ENCODE measurements around the gene MUC5B. TPM values are rescaled to one million over a fixed set of nuclear protein-coding genes. Genes with fewer than 3 reads are reported as not detected.
"Not testable (repeated sequence)": the region's sequence is repeated elsewhere in the genome, so short reads cannot be mapped to it uniquely, and the experiment has no call there.

MUC5B gene
- polyA plus RNA-seq (ENCODE audit: insufficient read length in 4 of 4), result under 1 TPM in 2 of 4 donors, not detected in 2; 0.04 to 0.05 TPM

- no peak for DNase-seq (ENCODE audit: low read depth in 4 of 4, low spot score in 2 of 4)
Observed at GRCh38 chr11:1222491-1223345, at the start of gene MUC5B. MUC5B (plus strand) TSS chr11:1223066; CDS start chr11:1223124, 58 bp downstream.

- DNase-seq (ENCODE audit: low read depth in 4 of 4, low spot score in 2 of 4), result not testable (repeated sequence)
Observed at GRCh38 chr11:1173396-1173795, 49.5 kb upstream of the MUC5B start.

GRCh38 chr11:1174441-1175370 lies 48.2 kb upstream of the MUC5B start:
- DNase-seq (ENCODE audit: low read depth in 4 of 4, low spot score in 2 of 4), result no peak

GRCh38 chr11:1175461-1176223 lies 47.2 kb upstream of the MUC5B start:
- no peak for DNase-seq (ENCODE audit: low read depth in 4 of 4, low spot score in 2 of 4)

GRCh38 chr11:1176224-1177019 lies 46.4 kb upstream of the MUC5B start:
- no peak for DNase-seq (ENCODE audit: low read depth in 4 of 4, low spot score in 2 of 4)

GRCh38 chr11:1177020-1177770 lies 45.7 kb upstream of the MUC5B start:
- DNase-seq (ENCODE audit: low read depth in 4 of 4, low spot score in 2 of 4), result no peak

- DNase-seq (ENCODE audit: low read depth in 4 of 4, low spot score in 2 of 4), result no peak
Observed at GRCh38 chr11:1177771-1178090, 45.1 kb upstream of the MUC5B start.

GRCh38 chr11:1178201-1178885 lies 44.5 kb upstream of the MUC5B start:
- no peak for DNase-seq (ENCODE audit: low read depth in 4 of 4, low spot score in 2 of 4)

- DNase-seq (ENCODE audit: low read depth in 4 of 4, low spot score in 2 of 4), result no peak
Observed at GRCh38 chr11:1178906-1179305, 44.0 kb upstream of the MUC5B start.

- DNase-seq (ENCODE audit: low read depth in 4 of 4, low spot score in 2 of 4), result no peak
Observed at GRCh38 chr11:1179641-1180040, 43.2 kb upstream of the MUC5B start.

- DNase-seq (ENCODE audit: low read depth in 4 of 4, low spot score in 2 of 4), result no peak
Observed at GRCh38 chr11:1180171-1180570, 42.7 kb upstream of the MUC5B start.

GRCh38 chr11:1180947-1181391 lies 41.9 kb upstream of the MUC5B start:
- no peak for DNase-seq (ENCODE audit: low read depth in 4 of 4, low spot score in 2 of 4)

GRCh38 chr11:1181420-1181819 lies 41.4 kb upstream of the MUC5B start:
- no peak for DNase-seq (ENCODE audit: low read depth in 4 of 4, low spot score in 2 of 4)

GRCh38 chr11:1181853-1182535 lies 40.9 kb upstream of the MUC5B start:
- no peak for DNase-seq (ENCODE audit: low read depth in 4 of 4, low spot score in 2 of 4)

GRCh38 chr11:1184139-1184538 lies 38.7 kb upstream of the MUC5B start:
- not testable (repeated sequence) for DNase-seq (ENCODE audit: low read depth in 4 of 4, low spot score in 2 of 4)

- DNase-seq (ENCODE audit: low read depth in 4 of 4, low spot score in 2 of 4), result not testable (repeated sequence)
Observed at GRCh38 chr11:1188451-1189130, 34.3 kb upstream of the MUC5B start.

- not testable (repeated sequence) for DNase-seq (ENCODE audit: low read depth in 4 of 4, low spot score in 2 of 4)
Observed at GRCh38 chr11:1189816-1190215, 33.0 kb upstream of the MUC5B start.
